B cell (primary cell): Measurements from ENCODE around the gene ZNF492. TPM values are rescaled to one million over a fixed set of nuclear protein-coding genes. Genes with fewer than 3 reads are reported as not detected.

Source experiments
- ATAC-seq: fragments of 200-7000 bp; cut with Tn5 transposase; one replicate; pipeline ENCODE4 v1.10.0; 2021; ENCODE audit warnings: low read depth, mild to moderate bottlenecking, moderate number of reproducible peaks, moderate library complexity
- CTCF ChIA-PET: fragments of 350-600 bp; sonication (Branson Sonifier 250); formaldehyde crosslinking; loops from one replicate; lab custom pipeline; 2021; ENCODE audit warnings: antibody characterized with exemption, inconsistent platforms; lab: Charles Lee
- POLR2A ChIA-PET: fragments of 350-600 bp; sonication (Branson Sonifier 250); formaldehyde crosslinking; loops from one replicate; lab custom pipeline; 2021; ENCODE audit warnings: antibody characterized with exemption; lab: Charles Lee
- DNase-seq: peaks from one replicate; pipeline ENCODE4 v3.0.0; 2013
- H2AFZ ChIP-seq: 2 replicates; pipeline ENCODE4 v1.6.1; 2012; ENCODE audit warnings: mild to moderate bottlenecking, low read depth, low read length; ENCODE audit not compliant: insufficient read depth, poor library complexity, severe bottlenecking
- H3K27ac ChIP-seq, 2 donors: 1 replicate in 1 of 2; 2 replicates in 1 of 2; pipeline ENCODE4 v1.5.1; 2012 to 2013; ENCODE audit warnings: low read length in 2 of 2, mild to moderate bottlenecking in 2 of 2, moderate library complexity in 1 of 2
- H3K27me3 ChIP-seq, 4 experiments: fragments of 200-600 bp in 1 of 4; sonication (generic) in 1 of 4; replicated peaks in 1 of 4; 1 replicate in 2 of 4; 2 replicates in 2 of 4; pipeline versions ENCODE4 v1.6.1 to v1.7.0; 2013 to 2016; ENCODE audit warnings: low read length in 3 of 4, mild to moderate bottlenecking in 2 of 4, mixed read lengths in 1 of 4, moderate library complexity in 1 of 4; ENCODE audit not compliant: insufficient read depth in 4 of 4, control insufficient read depth in 3 of 4; ENCODE audit errors: control extremely low read depth in 1 of 4
- H3K36me3 ChIP-seq, 2 experiments: replicated peaks in 1 of 2; 1 replicate in 1 of 2; 2 replicates in 1 of 2; pipeline versions ENCODE4 v1.6.1 to v1.7.1; 2013; ENCODE audit warnings: low read length in 1 of 2; ENCODE audit not compliant: insufficient read depth in 2 of 2, control insufficient read depth in 1 of 2; ENCODE audit errors: control extremely low read depth in 1 of 2, extremely low read depth in 1 of 2
- H3K4me1 ChIP-seq, 2 donors: fragments of 200-600 bp in 1 of 2; sonication (generic) in 1 of 2; 1 replicate in 1 of 2; 2 replicates in 1 of 2; pipeline versions ENCODE4 v1.5.1 to v1.6.1; 2013 to 2017; ENCODE audit warnings: low read length in 2 of 2; ENCODE audit not compliant: control insufficient read depth in 2 of 2, insufficient read depth in 2 of 2
- H3K4me2 ChIP-seq: replicated peaks from 2 replicates; pipeline ENCODE3; 2012; ENCODE audit warnings: mild to moderate bottlenecking, low read depth, low read length; ENCODE audit not compliant: poor library complexity, severe bottlenecking
- H3K4me3 ChIP-seq, 5 experiments: fragments of 200-600 bp in 1 of 5; sonication (generic) in 1 of 5; 1 replicate in 3 of 5; 2 replicates in 2 of 5; pipeline versions ENCODE4 v1.5.1 to v1.7.0; 2011 to 2016; ENCODE audit warnings: low read length in 4 of 5, mild to moderate bottlenecking in 4 of 5, low read depth in 2 of 5, control low read depth in 1 of 5, moderate library complexity in 1 of 5; ENCODE audit not compliant: insufficient read depth in 1 of 5; ENCODE audit errors: control extremely low read depth in 1 of 5, extremely low read depth in 1 of 5
- H3K79me2 ChIP-seq: fragments of 200-600 bp; sonication (generic); one replicate; pipeline ENCODE4 v1.6.0; 2016; ENCODE audit warnings: low read length; ENCODE audit not compliant: control insufficient read depth, insufficient read depth
- H3K9ac ChIP-seq: fragments of 200-600 bp; sonication (generic); 2 replicates; pipeline ENCODE4 v1.6.1; 2017; ENCODE audit warnings: mild to moderate bottlenecking, low read length, moderate library complexity
- H3K9me3 ChIP-seq, 3 donors: one replicate each; pipeline versions ENCODE4 v1.6.1 to v1.7.1; 2013; ENCODE audit warnings: low read length in 2 of 3; ENCODE audit not compliant: control insufficient read depth in 2 of 3, insufficient read depth in 1 of 3; ENCODE audit errors: control extremely low read depth in 1 of 3
- H4K20me1 ChIP-seq: 2 replicates; pipeline ENCODE4 v1.6.0; 2012; ENCODE audit warnings: mild to moderate bottlenecking, low read length; ENCODE audit not compliant: insufficient read depth, control insufficient read depth, poor library complexity, severe bottlenecking
- H3K27ac Mint-ChIP-seq: one replicate; pipeline ENCODE4 v1.8.0; 2021; ENCODE audit warnings: mixed read lengths
- H3K27me3 Mint-ChIP-seq: one replicate; pipeline ENCODE4 v1.8.0; 2021; ENCODE audit warnings: mixed read lengths
- H3K4me1 Mint-ChIP-seq: one replicate; pipeline ENCODE4 v1.8.0; 2021; ENCODE audit warnings: mixed read lengths
- H3K4me3 Mint-ChIP-seq: one replicate; pipeline ENCODE4 v1.8.0; 2021; ENCODE audit warnings: mixed read lengths
- H3K9me3 Mint-ChIP-seq: one replicate; pipeline ENCODE4 v1.8.0; 2022; ENCODE audit warnings: mixed read lengths; ENCODE audit not compliant: insufficient read depth
- CTCF ChIP-seq: fragments of 200-600 bp; IDR thresholded peaks from one replicate; pipeline ENCODE4 v1.8.0; 2022; ENCODE audit warnings: antibody characterized with exemption, mild to moderate bottlenecking
- EZH2 ChIP-seq: IDR thresholded peaks from 2 replicates; pipeline ENCODE4 v1.6.1; 2012; ENCODE audit warnings: borderline replicate concordance, low read depth, mild to moderate bottlenecking, moderate library complexity, low read length; ENCODE audit not compliant: insufficient read depth, poor library complexity, severe bottlenecking
- WGBS: methylation state at CpG from one replicate; pipeline ENCODE4 v1.1.5; 2013; ENCODE audit warnings: missing lambda C conversion rate; ENCODE audit not compliant: insufficient coverage; 5-methylcytosine and 5-hydroxymethylcytosine counted together
- intact Hi-C: fragments of 100-400 bp; cut with micrococcal nuclease; formaldehyde crosslinking; loops from one replicate; pipeline ENCODE4 v1.10.0; 2022
- polyA plus RNA-seq: library from polyadenylated mRNA; depleted of rRNA; stranded (reverse); fragments of >200 nt; gene quantifications from 2 replicates; pipeline ENCODE4 v1.2.3, GENCODE V29; 2012
- total RNA-seq, 2 donors: library from RNA; stranded (reverse); fragments of 120-200 nt in 1 of 2; gene quantifications; 1 replicate in 1 of 2; 2 replicates in 1 of 2; pipeline versions ENCODE4 v1.2.3 to v1.2.4, GENCODE V29; 2013 to 2022

ZNF492 gene
- total and polyA plus RNA-seq, 2 donors (not counting 1 experiment from before 2014, with no cell fraction given), result 0.37 to 1.2 TPM

- H3K36me3 ChIP-seq, result no peaks in the 10 kb centered on the region
- no peak overlapping the region for H3K27ac ChIP-seq
- H3K9me3 ChIP-seq, result peaks cover 4 to 53% (median 4%) of the 10 kb centered on the region in 3 donors
- no peak overlapping the region for H3K4me2 ChIP-seq
- H3K27ac Mint-ChIP-seq, result no peak overlapping the region
- H3K4me3 Mint-ChIP-seq, result no peak overlapping the region
- TF ChIP-seq CTCF (no peak), EZH2 (no peak)
- H3K27me3 Mint-ChIP-seq, result no peaks in the 10 kb centered on the region
- H3K9me3 Mint-ChIP-seq, result peaks cover 3% of the 10 kb centered on the region
- DNase-seq (no peak), ATAC-seq (no peak)
- no peaks in the 10 kb centered on the region for H3K4me1 Mint-ChIP-seq
- no peaks in the 10 kb centered on the region for H4K20me1 ChIP-seq
- H3K4me1 ChIP-seq, result no peaks in the 10 kb centered on the region
- no peaks in the 10 kb centered on the region for H3K27me3 ChIP-seq
- CTCF ChIA-PET, result no interaction called here
- intact Hi-C loops, result no loop called here
- H2AFZ ChIP-seq, result no peak overlapping the region
- WGBS, result 26% methylated on average over 24 of the region's 24 CpGs
- no peaks in the 10 kb centered on the region for H3K79me2 ChIP-seq
- no peak overlapping the region for H3K4me3 ChIP-seq
- H3K9ac ChIP-seq, result no peak overlapping the region
- POLR2A ChIA-PET, result no interaction called here
Observed at GRCh38 chr19:22595918-22596341, 38.2 kb upstream of the ZNF492 start.

DNA sequence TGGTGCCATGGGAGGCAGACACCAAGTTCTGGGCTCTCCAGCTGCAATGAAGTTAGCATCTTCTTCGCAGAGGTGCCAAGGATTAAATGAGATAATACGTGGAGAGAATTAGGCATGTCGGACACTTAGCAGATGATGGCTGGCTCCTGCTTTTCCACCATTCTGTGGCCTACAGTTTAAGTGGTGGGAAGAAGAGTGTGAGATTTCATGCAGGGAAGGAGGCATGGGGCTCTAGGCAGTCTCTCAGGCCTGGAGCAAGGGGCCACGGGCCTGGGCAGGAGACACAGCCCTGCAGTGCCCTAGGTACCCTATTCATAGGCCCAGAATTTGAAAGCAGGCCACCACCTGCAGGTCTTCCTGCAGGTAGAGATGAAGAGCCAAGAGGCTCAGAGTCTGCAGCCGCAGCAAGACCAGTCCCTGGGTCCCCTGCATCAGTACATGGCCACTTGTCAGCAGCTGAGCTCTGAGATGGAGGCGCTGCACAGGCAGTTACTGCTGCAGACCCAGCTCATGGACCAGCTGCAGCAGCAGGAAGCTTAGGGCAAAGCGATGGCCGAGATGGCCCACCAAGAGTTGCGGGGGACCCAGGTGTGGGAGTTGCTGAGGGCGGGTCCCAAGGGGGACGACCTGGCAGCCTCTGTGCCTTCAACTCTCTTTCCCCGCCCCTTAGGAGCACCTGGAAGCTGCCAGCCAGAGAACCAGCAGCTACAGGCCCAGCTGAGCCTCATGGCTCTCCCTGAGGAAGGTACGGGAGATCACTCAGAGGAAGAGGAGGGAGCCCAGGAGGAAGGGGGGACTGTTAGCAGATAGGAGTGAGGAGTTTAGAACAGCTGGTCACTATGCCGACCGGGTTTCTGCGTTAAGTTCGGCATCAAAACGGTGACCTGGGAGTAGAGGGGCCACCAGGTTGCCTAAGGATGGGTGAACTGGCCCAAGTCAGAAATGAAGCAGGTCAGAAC is 33.2 kb upstream of the ZNF492 start:
- Histone ChIP-seq H3K36me3 (no peaks in the 10 kb centered on the region), H4K20me1 (no peaks in the 10 kb centered on the region), H3K4me1 (no peaks in the 10 kb centered on the region), H3K9ac (no peak overlapping the region), H3K27ac (no peak overlapping the region), H3K4me3 (no peak overlapping the region), H3K27me3 (no peaks in the 10 kb centered on the region), H3K4me2 (no peak overlapping the region), H3K9me3 (peaks cover 1 to 92% (median 4%) of the 10 kb centered on the region in 3 donors), H2AFZ (no peak overlapping the region), H3K79me2 (no peaks in the 10 kb centered on the region)
- ChIA-PET POLR2A (no interaction called here), CTCF (no interaction called here)
- Mint-ChIP-seq H3K27ac (no peak overlapping the region), H3K4me1 (no peaks in the 10 kb centered on the region), H3K27me3 (no peaks in the 10 kb centered on the region), H3K9me3 (peaks cover 6% of the 10 kb centered on the region), H3K4me3 (no peak overlapping the region)
- intact Hi-C loops, result no loop called here
- TF ChIP-seq CTCF (no peak), EZH2 (no peak)
- ATAC-seq, result no peak
- no peak for DNase-seq
- 90% methylated on average over 18 of the region's 18 CpGs for WGBS
